NCI-H1417 (cell line): Measurements from ENCODE around the gene CNTNAP5.

ENCODE experiments used
- DNase-seq, 3 experiments: peaks; one replicate each; lab custom pipeline; 2025; lab: John Stamatoyannopoulos, UW

Gene CNTNAP5

DNA sequence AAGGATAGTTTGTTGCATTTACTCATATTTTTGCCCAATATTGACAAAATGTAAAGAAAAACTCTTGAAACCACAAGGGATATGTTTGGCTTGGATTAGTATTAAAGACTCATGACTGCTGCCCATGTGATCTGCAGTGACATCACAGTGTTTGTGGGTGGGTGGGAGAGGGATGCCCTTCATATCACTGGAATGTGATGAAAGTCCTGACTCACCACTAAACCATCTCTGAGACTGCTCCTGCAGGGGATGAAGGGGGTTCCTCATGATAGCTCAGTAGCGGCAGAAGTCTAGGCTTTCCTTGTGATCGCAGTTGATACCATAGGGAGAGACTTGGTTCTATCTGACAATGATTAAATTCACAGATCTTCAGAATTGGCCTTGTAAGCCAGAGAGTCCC, 451.2 kb downstream of the CNTNAP5 start:
- DNase-seq, result no peak

DNA sequence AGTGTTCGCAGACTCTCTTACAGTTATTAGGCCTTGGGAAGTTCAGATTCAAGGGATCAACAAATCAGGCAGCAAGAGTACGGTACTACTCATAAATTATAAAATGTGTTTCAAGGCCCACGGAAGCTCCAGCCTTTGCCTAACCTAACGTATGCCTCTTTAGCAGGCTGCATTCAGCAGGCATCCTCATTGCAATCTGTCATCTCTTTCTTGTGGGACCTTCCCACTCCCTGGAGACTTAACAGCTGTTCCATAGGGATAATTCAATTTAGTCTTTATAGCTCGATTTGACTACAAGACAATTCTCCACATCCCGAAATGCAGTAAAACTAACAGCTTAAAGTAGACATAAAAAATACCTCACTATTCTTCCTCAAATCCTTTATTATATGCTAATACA, 453.7 kb downstream of the CNTNAP5 start:
- DNase-seq, result no peak

DNA sequence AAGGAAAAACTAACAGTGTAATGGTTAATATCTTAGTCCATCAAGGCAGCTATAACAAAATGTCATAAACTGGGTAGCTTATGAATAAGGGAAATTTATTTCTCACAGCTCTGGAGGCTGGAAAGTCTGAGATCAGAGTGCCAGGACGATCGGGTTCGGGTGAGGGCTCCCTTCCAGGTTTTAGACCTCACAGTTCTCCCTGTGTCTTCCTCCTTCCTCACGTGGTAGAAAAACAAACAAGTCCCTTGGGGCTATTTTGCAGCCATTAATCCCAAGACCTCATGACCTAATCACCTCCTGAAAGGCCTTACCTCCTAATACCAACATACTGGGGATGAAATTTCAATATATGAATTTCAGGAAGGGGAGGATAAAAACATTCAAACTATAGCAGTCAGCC, 455.9 kb downstream of the CNTNAP5 start:
- peak in 1 of 3 experiments; percentile 2 for DNase-seq

DNA sequence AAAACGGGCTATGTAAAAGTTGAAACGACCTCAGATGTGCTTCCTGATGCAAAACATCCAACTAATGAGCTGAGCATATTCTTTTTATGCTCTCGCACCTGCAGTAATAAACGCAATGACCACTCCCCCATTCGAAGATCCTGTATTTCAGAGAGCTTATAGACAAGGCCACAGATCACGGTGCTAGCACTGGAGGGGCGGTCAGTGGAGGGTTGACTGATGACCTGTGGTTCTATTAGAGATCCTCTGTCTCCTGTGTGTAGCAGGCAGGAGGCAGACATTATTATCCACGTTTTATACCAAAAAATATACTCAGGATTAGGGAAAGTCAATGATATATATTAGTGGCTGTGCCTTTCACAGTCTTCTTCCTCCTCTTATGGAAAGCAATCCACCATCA, 457.0 kb downstream of the CNTNAP5 start:
- no peak for DNase-seq

DNA sequence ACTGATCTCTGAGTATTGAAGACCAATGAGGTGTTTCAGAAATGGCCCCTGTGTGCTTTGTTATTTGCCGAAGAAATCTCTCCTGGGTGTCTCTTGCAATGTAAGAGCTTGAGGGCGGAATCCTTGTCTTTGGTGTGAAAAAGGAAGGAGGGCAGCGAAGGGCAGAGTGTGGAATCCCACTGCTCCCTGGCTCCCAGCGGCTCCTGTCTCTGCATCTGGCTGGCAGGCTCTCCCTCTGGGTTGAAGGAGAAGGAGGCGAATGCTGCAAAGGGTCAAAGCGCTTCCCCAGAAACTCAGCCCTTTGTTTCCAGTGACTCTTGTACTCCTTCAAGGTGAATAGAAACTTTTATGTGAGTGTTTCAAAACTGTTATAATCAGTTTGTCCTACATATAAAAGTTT, 457.5 kb downstream of the CNTNAP5 start:
- DNase-seq, result no peak

DNA sequence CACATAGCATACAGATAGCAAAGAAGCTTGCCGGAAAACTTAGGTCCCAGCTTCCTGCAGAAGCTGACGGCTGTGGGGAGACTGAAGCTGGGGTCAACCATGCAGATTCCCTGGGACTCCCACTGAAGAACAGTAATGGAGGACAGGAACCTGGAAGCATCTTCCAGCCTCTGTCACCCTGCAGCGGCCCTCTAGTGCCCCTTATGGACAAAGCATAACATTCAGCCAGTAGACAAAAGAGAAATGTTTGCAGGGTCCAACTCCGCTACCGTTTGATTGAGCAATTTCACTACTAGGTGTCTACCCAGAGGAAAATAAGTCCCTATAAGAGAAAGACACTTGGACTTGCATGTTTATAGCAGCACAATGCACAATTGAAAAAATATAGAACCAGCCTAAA, 460.6 kb downstream of the CNTNAP5 start:
- DNase-seq, result no peak

DNA sequence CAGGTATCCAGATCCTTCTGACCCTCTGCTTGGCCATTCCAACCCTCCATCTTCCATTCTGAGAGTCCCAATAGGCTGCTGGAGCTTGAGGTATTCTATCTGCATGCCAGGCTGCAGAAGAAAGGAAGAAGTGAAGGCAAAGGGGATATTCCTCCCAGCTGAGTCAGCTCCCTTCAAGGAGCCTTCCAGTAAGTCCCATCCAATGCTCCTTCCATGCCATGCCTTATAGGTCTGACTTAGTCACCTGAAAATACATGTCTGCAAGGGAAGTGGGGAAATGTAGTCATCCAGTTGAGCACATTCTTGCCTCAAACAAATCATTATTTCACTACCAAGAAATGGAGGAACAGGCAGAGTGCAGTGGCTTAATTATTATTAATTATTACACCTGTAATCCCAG, 464.6 kb downstream of the CNTNAP5 start:
- no peak for DNase-seq

DNA sequence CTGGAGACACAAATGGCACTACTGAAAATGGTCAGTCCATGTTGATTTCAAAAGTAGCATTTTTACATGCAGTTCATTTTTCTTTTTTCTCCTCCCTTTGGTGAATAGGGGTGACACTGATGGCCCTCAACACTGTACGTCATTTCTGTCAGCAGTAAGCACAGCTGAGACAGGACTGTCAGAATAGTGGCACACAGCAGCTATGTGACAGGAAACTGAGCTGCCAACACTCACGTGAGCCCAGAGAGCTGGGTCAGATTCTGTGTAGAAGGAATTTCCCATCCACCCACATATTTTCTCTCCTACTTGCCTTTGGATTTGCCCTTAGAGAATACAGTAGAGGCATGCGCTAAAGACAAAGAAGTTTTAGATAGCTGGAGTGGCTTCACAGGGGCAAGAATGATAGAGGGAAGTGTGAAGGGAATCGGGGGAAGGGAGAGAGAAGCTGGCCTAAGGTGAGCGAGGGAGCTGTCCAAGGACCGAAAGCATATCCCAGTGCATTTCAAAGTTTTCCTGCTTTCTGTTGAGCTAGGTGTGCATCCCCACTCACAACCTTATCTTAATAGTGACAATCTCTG, 476.6 kb downstream of the CNTNAP5 start:
- DNase-seq, result no peak

DNA sequence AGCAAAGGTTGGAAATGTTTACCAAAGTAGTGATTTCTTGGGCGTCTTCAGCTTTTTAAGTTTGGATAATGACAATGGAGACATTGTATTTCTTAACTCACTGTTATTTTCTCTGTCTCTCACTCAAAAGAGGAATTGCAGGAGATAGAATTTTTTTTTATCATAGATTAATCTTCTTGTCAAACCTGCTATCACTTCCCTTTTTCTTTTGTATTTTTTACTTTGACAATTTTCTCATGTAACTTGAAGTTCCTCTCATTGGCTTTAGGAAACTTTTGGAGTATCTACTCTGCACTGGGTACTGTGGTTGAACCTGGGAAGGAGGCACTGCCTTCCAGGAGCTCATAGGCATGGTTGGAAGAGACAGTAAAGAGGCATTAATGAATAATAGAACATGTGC, 489.1 kb downstream of the CNTNAP5 start:
- DNase-seq, result no peak

DNA sequence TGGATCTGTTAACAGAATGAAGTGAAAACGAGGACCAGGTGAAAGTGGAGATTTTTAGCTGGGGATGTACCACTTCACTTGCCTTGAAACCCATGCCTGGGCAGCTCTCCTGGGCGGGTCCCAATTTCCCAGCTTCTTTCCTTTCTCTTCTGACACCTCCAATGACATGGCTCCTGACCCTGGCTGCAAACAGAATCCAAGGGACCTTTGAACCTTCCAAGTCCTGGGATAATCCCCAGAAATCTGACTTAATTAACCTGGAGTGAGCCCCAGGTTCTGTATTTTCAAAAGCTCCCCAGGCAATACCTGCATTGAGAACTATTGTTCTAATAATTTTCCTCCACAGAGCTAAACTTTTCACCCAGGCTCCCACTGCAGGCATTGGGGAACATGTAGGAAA, 495.9 kb downstream of the CNTNAP5 start:
- no peak for DNase-seq

DNA sequence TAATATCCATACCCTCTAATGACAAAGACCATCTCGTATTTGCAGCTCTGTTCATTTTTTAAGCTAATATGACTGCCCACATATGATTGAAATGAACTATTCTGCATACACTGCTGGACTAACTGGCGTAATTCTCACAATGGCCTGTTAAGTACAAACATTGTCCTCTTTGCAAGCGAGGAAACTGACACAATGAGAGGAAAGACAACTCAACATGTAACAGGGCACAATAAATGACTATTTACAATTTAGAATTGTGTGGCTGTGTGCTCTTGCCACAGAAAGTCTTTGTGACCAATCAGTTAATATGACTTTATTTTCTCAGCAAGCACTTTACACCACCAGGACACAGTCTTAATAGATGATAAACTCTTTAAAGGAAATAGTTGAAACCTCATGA, 498.0 kb downstream of the CNTNAP5 start:
- DNase-seq, result no peak

DNA sequence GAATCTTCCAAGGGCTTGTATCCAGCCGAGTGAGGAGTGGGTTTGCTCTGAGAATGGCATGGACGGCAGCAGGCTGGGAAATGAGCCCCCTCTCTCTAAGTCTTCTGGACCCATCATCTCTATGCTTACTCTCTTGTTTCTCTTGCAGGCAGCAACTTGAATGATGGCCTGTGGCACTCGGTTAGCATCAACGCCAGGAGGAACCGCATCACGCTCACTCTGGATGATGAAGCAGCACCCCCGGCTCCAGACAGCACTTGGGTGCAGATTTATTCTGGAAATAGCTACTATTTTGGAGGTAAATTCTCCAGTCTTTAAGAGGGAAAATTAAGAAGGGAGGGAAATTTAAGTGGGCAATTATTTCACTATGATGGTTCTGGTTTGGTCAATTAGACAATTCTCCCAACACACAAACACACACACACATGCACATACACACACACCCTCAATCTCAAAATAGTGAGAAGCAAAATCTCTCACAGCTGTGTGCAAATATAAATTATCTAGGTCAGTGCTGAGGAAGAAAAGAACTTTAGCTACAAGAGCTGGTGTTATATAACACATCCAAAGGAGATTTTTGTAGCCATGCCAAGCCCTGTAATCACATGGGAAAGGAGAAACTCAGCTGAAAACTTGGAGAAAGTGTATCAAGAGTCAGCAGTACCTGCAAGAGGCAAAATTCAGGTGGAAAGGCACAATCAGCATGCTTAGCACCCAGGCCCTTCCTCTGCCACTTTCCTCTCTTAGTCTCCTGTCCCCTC, 499.2 kb downstream of the CNTNAP5 start:
- DNase-seq, result no peak

DNA sequence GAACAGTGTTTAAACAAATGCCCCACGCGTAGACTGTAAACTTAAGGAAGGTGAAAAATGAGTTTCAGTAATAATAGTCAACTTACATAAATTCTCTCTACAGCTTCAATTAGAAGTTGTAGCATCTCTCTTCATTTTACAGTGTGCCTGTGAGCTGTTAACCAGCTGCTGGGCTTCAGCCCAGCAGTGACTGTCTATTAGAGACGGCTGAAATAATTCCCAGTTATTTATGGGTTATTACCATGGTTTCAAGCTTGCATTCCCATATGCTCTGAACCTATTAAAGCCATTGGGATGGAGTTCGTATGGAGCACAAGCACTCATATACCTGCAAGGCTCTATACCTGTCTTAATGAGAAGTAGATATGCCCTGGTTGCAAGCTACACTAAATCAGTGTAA, 501.1 kb downstream of the CNTNAP5 start:
- DNase-seq, result no peak

DNA sequence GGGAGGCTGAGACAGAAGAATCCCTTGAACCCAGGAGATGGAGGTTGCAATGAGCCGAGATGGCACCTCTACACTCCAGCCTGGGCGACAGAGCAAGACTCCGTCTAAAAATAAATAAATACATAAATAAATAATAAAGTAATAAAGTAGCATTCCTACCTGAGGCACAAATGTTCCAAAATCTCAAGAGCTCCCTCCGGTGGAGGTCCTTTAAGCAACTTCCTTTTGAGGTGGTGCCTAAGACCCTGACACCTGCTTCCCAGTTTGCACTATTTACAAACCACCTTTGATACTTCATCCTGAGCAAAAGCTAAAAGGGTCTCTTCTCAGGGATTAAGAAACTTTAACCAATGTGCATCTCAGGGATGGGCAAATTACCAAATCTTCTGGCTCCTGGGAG, 505.1 kb downstream of the CNTNAP5 start:
- DNase-seq, result no peak

DNA sequence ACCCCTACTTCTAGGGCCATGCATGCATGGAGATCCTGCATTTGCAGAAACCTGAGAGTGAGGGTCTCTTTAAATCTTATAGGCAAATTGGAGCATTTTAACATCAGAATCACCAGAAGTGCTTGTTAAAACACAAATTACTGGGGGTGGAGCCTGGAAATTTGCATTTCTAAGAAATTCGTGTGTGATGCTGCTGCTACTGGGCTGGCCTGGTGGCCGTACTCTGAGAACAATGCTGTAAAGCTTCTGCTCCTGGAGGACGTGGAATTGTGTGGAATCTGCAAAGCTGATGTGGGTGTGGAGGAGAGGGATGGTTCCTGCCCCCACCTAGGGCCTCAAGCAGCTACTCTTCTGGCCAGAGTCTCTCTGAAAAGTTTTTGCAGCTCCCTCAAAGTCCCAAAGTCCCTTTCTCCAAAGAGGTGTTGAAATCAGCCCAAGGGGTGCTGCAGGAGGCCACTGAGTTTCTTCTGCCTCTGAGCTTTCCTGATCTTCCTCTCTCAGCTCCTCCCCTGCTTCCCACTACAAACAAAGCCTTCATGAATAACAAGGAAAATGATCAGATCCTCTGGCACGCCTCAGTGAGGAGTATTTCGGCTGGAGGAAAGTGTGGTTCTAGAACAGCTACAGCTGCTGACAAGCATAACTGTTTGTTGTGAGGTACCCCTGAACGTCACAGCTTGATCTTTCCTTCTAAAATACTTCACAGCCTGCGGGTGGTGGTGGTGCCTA, 508.3 kb downstream of the CNTNAP5 start:
- DNase-seq, result no peak

DNA sequence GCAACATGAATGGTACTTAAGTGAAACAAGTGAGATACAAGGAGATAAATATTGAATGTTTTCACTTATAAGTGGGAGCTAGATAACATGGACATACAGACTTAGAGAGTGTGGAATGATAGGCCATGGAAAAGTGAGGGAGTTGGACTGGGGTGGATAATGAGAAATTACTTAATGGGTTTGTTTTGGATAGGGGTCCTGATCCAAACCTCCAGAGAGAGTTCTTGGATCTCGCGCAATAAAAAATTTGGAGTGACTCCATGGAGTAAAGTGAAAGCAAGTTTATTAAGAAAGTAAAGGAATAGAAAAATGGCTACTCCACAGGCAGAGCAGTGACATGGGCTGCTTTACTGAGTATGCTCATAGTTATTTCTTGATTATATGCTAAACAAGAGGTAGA, 508.9 kb downstream of the CNTNAP5 start:
- no peak for DNase-seq

DNA sequence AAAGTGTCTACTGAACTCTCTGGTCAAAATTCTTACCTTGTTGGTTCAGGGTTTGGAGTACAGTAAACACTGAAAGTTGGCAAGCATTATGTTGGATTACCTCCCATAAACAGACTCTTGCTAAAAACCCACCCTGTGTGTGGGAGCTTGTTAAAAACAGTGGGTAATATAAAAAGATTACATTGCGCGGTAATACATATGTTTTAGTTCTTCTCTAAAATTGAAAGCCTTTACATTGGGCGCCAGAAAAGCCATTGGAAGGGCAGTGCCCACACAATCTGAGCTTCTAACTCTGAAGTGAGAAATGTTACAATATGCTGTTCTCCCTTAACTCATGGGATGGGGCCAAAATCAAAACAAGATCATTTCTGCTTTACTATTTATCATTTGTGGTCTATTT, 510.7 kb downstream of the CNTNAP5 start:
- no peak for DNase-seq

DNA sequence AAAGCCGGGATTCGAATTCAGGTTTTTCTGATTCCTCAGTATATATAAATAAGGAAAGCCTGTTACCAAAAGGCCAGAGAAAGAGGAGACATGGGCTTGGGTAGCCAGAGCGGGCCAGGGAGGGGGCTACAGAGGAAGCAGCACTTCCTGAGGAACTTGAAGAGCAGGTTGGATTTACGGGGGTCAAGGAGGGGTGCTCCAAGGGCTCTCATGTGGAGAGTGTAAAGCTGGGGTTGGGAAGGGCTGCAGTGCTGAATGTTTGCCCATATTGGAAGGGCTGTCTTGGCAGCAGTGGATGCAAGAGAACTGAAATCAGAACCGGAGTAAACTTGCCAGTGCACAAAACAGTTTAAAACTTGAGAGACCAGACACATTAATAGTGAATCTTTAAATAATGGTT, 511.5 kb downstream of the CNTNAP5 start:
- no peak for DNase-seq

DNA sequence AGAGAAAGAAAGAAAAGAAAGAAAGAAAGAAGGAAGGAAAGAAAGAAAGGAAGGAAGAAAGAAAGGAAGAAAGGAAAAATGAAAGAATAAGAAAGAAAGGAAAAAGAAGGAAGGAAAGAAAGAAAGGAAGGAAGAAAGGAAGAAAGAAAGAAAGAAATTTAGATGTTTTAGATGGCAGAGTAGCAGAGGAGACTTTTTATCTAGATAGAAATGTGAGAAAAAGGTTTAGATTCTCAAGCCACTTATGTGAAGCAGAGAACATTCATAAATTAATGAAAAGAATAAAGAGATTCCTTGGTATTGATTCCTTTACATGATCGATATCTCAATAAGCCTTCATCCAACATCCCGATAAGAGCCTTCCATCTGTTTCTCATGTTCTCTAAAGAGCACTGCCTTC, 513.5 kb downstream of the CNTNAP5 start:
- DNase-seq, result no peak

DNA sequence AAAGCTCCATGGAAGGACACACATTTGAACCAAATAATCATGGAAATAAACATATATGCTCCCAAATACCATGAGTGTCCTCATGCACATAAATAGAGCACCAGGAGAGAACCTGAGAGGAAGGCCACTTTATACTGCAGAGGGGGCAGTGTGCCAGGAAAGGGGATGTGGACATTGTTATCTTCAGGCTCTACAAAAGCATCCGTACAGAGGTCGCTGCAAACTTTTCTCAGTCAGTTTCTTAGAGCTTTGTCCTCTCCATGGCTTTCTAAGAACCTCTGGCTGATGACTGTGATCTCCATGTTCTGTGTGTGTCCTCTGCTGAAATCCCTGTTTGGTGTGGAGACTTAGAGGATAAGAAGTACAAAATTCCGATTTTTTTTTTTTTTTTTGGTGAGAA, 515.7 kb downstream of the CNTNAP5 start:
- DNase-seq, result no peak

DNA sequence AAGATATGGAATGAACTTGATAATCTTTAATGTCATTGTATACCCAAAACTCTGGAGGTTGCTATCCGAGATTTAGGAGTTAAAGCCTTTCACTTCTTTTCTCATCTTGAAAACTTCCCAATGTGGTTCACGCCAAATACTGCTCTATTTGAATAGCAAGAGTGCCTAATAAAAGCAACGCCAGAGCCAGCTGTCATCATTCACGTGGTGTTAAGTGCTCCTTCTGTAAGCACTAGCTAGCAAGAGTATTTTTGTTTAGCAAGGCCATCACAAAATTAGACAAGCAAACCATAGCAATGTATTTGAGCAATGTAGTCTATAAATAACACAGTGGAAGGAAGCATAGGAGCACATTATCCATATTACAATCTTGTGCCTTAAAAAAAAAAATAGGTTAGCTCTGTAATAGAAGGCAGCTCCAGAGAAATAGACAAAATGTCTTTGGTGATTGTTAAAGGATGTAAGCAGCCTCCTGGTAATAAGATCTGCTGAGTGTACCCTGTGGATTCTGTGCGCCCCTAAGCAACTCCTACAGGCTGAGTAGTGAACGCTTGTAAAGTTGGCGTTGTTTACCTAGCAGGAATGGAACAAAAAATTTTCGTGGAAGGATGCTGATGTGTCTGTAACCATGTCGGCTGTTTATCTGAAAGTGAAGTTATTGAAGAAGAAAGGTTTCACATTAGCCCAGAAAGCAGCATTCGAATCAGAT, 518.0 kb downstream of the CNTNAP5 start:
- peak in 2 of 3 experiments; percentile 19 to 63 for DNase-seq

DNA sequence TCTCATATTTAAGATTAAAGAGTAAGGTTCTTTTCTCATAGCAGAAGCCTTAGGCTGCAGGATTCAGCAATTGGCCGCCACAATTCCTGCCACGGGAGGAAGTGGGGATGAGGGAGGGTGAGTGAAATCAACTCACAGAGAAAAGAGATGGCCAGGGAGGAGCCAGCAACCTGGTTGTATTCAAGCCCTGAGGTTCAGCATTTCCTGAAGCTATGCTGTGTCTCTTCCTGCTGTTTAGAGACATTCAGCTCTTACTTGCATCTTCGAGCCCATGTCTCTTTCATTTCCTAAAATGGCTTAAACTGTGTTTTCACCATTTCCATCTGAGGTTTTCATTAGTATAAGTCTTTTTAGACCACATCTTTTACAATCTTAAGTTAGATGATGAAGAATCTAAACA, 522.6 kb downstream of the CNTNAP5 start:
- no peak for DNase-seq
